ENCODE data around the gene PCDH17.
A peak's percentile ranks its signal among the peaks of the same experiment; 100 is the strongest.

PCDH17 gene

GRCh38 chr13:57739089-57739488, 107.5 kb downstream of the PCDH17 start:
- DNase-seq, result peak in 2 of 3 experiments; percentile 82 to 98

GRCh38 chr13:57739543-57740190, 108.1 kb downstream of the PCDH17 start:
- no peak for DNase-seq

DNA sequence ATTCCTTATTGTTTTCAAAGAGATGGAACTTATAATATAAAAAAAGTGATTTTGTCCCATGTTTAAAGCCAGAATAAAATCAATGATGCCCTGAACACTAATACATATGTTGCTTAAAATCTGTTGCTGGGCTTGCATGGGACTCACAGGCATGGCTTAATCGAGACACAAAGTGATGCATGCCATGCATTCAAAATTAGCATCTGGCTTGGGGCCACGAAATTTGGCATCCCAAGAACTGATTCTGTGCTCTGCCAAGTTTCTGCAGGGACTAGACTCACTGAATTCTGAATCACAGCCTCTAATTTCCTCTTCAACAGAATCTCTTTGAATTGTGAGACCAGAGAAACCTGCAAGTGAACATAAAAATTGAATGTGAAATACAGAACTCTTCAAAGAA, 109.2 kb downstream of the PCDH17 start:
- DNase-seq, result no peak

DNA sequence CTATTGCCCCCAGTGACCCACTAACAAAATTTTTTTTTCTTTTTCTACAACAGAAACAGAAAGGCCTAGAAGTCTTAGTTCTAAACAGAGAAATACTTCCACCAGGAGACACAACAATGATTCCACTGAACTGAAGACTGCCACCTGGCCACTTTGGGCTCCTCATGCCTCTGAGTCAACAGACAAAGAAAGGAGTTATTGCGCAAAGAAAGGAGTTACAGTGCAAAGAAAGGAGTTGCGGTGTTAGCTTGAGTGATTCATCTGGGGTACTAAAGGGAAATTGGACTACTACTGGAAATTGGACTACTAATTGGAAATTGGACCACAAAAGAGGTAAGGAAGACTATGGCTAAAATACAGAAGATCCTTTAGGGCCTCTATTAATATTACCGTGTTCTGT, 116.6 kb downstream of the PCDH17 start:
- DNase-seq, result no peak

GRCh38 chr13:57760951-57761350, 129.4 kb downstream of the PCDH17 start:
- DNase-seq, result no peak

DNA sequence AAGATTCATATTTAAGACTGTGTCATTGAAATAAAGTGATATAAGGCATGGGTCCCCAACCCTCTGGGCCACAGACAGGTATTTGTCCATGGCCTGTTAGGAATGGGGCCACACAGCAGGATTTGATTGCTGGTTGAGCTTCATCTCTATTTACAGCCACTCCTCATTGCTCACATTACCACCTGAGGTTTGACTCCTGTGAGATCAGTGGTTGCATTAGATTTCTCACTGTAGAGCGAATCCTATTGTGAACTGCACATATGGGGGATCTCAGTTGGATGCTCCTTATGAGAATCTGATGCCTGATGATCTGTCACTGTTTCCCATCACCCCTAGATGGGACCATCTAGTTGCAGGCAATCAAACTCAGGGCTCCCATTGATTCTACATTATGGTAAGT, 132.1 kb downstream of the PCDH17 start:
- DNase-seq, result no peak

Measured in NCI-H1417 (cell line).